ENCODE data around the gene ITSN1.

DNA sequence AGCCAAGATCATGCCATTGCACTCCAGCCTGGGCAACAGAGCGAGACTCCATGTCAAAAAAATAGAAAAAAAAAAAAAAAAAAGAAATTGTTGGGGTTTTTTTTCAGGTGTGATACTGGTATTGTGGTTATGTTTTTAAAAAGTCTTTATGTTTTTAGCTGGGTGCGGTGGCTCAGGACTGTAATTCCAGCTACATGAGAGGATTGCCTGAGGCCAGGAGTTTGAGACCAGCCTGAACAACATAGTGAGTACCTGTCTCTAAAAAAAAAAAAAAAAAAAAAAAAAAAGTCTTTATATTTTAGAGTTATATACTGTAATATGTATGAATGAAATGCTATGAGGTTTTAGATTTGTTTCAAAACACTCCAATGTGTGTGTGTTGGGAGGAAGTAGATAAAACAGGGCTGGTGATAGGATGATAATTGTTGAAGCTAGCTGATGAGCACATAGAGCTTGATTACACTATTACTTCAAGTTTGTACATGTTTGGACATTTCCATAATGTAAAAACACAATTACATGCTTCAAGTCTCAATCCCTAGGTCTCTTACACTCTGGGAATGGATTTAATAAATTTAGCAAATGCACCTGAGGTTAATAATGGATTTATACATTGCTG is 303.5 kb downstream of the ITSN1 start:
- TF ChIP-seq, protein P1, sequence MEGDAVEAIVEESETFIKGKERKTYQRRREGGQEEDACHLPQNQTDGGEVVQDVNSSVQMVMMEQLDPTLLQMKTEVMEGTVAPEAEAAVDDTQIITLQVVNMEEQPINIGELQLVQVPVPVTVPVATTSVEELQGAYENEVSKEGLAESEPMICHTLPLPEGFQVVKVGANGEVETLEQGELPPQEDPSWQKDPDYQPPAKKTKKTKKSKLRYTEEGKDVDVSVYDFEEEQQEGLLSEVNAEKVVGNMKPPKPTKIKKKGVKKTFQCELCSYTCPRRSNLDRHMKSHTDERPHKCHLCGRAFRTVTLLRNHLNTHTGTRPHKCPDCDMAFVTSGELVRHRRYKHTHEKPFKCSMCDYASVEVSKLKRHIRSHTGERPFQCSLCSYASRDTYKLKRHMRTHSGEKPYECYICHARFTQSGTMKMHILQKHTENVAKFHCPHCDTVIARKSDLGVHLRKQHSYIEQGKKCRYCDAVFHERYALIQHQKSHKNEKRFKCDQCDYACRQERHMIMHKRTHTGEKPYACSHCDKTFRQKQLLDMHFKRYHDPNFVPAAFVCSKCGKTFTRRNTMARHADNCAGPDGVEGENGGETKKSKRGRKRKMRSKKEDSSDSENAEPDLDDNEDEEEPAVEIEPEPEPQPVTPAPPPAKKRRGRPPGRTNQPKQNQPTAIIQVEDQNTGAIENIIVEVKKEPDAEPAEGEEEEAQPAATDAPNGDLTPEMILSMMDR (IDR thresholded peaks at IDR 0.05) = no peak
- TF ChIP-seq POLR2AphosphoS5 (IDR thresholded peaks at IDR 0.05) = no peak
- no peak for TF ChIP-seq POLR2A (IDR thresholded peaks at IDR 0.05)
